SK-N-SH treated with all-trans-retinoic acid at 6 μM for 48 hours (cell line): Measurements from ENCODE around the gene FRMD8.

Source experiments
- ATAC-seq: fragments of 200-7000 bp; cut with Tn5 transposase; 3 replicates; pipeline ENCODE4 v1.9.1; 2020; ENCODE audit warnings: mild to moderate bottlenecking, moderate library complexity
- ARNTL ChIP-seq: fragments of 450-650 bp; formaldehyde crosslinking; IDR thresholded peaks from 2 replicates; pipeline ENCODE4 v1.5.0; 2020; ENCODE audit warnings: low read depth, mild to moderate bottlenecking, moderate library complexity, borderline replicate concordance
- BACH2 ChIP-seq: fragments of 250-450 bp; sonication (Bioruptor Pico); IDR thresholded peaks from 2 replicates; pipeline ENCODE4 v1.9.0; 2021; ENCODE audit warnings: mild to moderate bottlenecking, borderline replicate concordance
- CSDC2 ChIP-seq: fragments of 250-450 bp; sonication (Bioruptor Pico); IDR thresholded peaks from 2 replicates; pipeline ENCODE4 v1.5.0; 2020; ENCODE audit warnings: mild to moderate bottlenecking, moderate library complexity
- GLIS3 ChIP-seq: fragments of 250-450 bp; sonication (Bioruptor Pico); IDR thresholded peaks from 2 replicates; pipeline ENCODE4 v1.5.0; 2020; ENCODE audit warnings: mild to moderate bottlenecking, moderate library complexity
- ISL1 ChIP-seq: fragments of 250-450 bp; sonication (Bioruptor Pico); IDR thresholded peaks from 2 replicates; pipeline ENCODE4 v2.1.2; 2022; ENCODE audit warnings: mild to moderate bottlenecking, moderate library complexity
- OSR1 ChIP-seq: fragments of 250-450 bp; sonication (Bioruptor Pico); IDR thresholded peaks from 2 replicates; pipeline ENCODE4 v1.8.0; 2022; ENCODE audit warnings: moderate library complexity, mild to moderate bottlenecking, inconsistent platforms
- PPARA ChIP-seq: fragments of 250-450 bp; sonication (Bioruptor Pico); IDR thresholded peaks from 2 replicates; pipeline ENCODE4 v1.5.0; 2020; ENCODE audit warnings: mild to moderate bottlenecking, borderline replicate concordance
- RARB ChIP-seq: fragments of 250-450 bp; sonication (Bioruptor Pico); IDR thresholded peaks from 2 replicates; pipeline ENCODE4 v1.8.0; 2021; ENCODE audit warnings: mild to moderate bottlenecking, moderate library complexity
- SNAI2 ChIP-seq: fragments of 250-450 bp; sonication (Bioruptor Pico); IDR thresholded peaks from 2 replicates; pipeline ENCODE4 v1.5.0; 2020; ENCODE audit warnings: mild to moderate bottlenecking, moderate library complexity
- TCF4 ChIP-seq: fragments of 250-450 bp; sonication (Bioruptor Pico); IDR thresholded peaks from 2 replicates; pipeline ENCODE4 v1.8.0; 2021; ENCODE audit warnings: mild to moderate bottlenecking, moderate library complexity, borderline replicate concordance
- TOX ChIP-seq: fragments of 250-450 bp; sonication (Bioruptor Pico); IDR thresholded peaks from 2 replicates; pipeline ENCODE4 v1.8.0; 2021; ENCODE audit warnings: mild to moderate bottlenecking, moderate library complexity, borderline replicate concordance
- ZC3H10 ChIP-seq: fragments of 250-450 bp; sonication (Bioruptor Pico); IDR thresholded peaks from 2 replicates; pipeline ENCODE4 v1.5.1; 2021; ENCODE audit warnings: mild to moderate bottlenecking, moderate library complexity
- ZFP3 ChIP-seq: fragments of 250-450 bp; sonication (Bioruptor Pico); IDR thresholded peaks from 2 replicates; pipeline ENCODE4 v1.5.0; 2020; ENCODE audit warnings: mild to moderate bottlenecking, moderate library complexity
- ZFP30 ChIP-seq: fragments of 450-650 bp; formaldehyde crosslinking; IDR thresholded peaks from 2 replicates; pipeline ENCODE4 v1.5.0; 2022; ENCODE audit warnings: mild to moderate bottlenecking, moderate library complexity
- ZNF565 ChIP-seq: fragments of 450-650 bp; formaldehyde crosslinking; conservative IDR thresholded peaks from 2 replicates; pipeline ENCODE4 v1.5.0; 2020; ENCODE audit warnings: low read depth, mild to moderate bottlenecking, moderate library complexity
- ZNF70 ChIP-seq: fragments of 450-650 bp; formaldehyde crosslinking; IDR thresholded peaks from 2 replicates; pipeline ENCODE4 v1.5.0; 2020; ENCODE audit warnings: mild to moderate bottlenecking, moderate library complexity
- TF ChIP-seq, protein P1 (sequence below): fragments of 250-450 bp; sonication (Bioruptor Pico); IDR thresholded peaks from 2 replicates; pipeline ENCODE4 v1.5.0; 2020; ENCODE audit warnings: mild to moderate bottlenecking, moderate library complexity
- TF ChIP-seq, protein P2 (sequence below): fragments of 250-450 bp; sonication (Bioruptor Pico); IDR thresholded peaks from 2 replicates; pipeline ENCODE4 v1.8.0; 2021; ENCODE audit warnings: low read depth, mild to moderate bottlenecking, moderate library complexity, borderline replicate concordance
- TF ChIP-seq, protein P3 (sequence below): fragments of 250-450 bp; sonication (Bioruptor Pico); IDR thresholded peaks from 2 replicates; pipeline ENCODE4 v1.8.0; 2020; ENCODE audit warnings: mild to moderate bottlenecking, moderate library complexity, borderline replicate concordance
- TF ChIP-seq, protein P4 (sequence below): fragments of 250-450 bp; sonication (Bioruptor Pico); IDR thresholded peaks from 2 replicates; pipeline ENCODE4 v1.5.1; 2020; ENCODE audit warnings: low read depth, mild to moderate bottlenecking, moderate library complexity

FRMD8 gene

DNA sequence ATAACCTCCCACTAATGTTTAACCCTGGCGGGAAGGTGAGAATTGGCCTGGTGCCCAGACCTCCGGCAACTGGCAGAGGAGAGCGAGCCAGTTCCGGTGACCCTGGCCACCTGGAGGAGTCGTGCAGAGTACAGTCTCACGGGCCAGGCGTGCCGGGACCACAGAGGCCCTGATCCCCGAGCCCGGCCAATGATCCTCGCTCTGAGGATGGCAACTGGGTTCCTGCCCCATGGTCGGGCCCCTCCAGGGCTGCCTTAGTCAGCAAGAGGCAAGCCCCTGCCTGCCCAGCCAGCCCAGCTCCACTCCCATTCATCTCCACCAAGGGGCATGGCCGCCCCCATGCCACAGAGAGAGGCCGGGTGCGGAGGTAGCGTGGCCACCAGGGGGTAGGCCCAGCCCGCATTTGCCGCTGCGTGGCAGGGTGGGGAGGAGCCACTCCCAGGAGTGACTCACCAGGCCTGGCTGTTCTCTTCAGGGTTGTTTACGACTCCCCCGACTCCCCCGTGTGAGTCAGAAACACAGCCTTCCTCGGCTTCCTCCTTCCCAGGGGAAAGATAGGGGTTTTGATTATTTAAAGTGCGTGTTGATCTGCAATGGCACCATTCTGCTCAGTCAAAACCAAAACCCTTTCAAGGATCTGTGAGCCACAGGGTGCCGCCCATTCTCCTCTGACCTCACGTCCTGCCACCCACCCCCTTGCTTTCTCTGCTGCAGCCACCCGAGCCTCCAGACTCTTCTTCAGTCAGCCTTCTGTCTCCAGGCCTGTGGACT is 4.2 kb upstream of the FRMD8 start, which contains the start of gene SLC25A45:
TSS of gene SLC25A45 (minus strand) at position 614 of the 771 bp plus-strand sequence. CDS start 695 bp downstream, outside the sequence.
- peak; percentile 90 for ATAC-seq
- TF ChIP-seq, protein P1, sequence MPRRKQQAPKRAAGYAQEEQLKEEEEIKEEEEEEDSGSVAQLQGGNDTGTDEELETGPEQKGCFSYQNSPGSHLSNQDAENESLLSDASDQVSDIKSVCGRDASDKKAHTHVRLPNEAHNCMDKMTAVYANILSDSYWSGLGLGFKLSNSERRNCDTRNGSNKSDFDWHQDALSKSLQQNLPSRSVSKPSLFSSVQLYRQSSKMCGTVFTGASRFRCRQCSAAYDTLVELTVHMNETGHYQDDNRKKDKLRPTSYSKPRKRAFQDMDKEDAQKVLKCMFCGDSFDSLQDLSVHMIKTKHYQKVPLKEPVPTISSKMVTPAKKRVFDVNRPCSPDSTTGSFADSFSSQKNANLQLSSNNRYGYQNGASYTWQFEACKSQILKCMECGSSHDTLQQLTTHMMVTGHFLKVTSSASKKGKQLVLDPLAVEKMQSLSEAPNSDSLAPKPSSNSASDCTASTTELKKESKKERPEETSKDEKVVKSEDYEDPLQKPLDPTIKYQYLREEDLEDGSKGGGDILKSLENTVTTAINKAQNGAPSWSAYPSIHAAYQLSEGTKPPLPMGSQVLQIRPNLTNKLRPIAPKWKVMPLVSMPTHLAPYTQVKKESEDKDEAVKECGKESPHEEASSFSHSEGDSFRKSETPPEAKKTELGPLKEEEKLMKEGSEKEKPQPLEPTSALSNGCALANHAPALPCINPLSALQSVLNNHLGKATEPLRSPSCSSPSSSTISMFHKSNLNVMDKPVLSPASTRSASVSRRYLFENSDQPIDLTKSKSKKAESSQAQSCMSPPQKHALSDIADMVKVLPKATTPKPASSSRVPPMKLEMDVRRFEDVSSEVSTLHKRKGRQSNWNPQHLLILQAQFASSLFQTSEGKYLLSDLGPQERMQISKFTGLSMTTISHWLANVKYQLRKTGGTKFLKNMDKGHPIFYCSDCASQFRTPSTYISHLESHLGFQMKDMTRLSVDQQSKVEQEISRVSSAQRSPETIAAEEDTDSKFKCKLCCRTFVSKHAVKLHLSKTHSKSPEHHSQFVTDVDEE, result peak; percentile 38
- TF ChIP-seq ZC3H10 (CRISPR knock-in tag) (no peak), ZNF565 (CRISPR knock-in tag) (no peak), TOX (CRISPR knock-in tag) (no peak), CSDC2 (peak; percentile 33; the same call in 1 of the 2 replicates), SNAI2 (no peak), ZFP3 (CRISPR knock-in tag) (peak; percentile 59; the same call in 1 of the 2 replicates), BACH2 (CRISPR knock-in tag) (peak; percentile 10; the same call in 1 of the 2 replicates), ZFP30 (no peak), OSR1 (CRISPR knock-in tag) (no peak)
- TF ChIP-seq, protein P2, sequence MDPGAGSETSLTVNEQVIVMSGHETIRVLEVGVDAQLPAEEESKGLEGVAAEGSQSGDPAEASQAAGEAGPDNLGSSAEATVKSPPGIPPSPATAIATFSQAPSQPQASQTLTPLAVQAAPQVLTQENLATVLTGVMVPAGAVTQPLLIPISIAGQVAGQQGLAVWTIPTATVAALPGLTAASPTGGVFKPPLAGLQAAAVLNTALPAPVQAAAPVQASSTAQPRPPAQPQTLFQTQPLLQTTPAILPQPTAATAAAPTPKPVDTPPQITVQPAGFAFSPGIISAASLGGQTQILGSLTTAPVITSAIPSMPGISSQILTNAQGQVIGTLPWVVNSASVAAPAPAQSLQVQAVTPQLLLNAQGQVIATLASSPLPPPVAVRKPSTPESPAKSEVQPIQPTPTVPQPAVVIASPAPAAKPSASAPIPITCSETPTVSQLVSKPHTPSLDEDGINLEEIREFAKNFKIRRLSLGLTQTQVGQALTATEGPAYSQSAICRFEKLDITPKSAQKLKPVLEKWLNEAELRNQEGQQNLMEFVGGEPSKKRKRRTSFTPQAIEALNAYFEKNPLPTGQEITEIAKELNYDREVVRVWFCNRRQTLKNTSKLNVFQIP (CRISPR knock-in tag), result no peak
- TF ChIP-seq, protein P3, sequence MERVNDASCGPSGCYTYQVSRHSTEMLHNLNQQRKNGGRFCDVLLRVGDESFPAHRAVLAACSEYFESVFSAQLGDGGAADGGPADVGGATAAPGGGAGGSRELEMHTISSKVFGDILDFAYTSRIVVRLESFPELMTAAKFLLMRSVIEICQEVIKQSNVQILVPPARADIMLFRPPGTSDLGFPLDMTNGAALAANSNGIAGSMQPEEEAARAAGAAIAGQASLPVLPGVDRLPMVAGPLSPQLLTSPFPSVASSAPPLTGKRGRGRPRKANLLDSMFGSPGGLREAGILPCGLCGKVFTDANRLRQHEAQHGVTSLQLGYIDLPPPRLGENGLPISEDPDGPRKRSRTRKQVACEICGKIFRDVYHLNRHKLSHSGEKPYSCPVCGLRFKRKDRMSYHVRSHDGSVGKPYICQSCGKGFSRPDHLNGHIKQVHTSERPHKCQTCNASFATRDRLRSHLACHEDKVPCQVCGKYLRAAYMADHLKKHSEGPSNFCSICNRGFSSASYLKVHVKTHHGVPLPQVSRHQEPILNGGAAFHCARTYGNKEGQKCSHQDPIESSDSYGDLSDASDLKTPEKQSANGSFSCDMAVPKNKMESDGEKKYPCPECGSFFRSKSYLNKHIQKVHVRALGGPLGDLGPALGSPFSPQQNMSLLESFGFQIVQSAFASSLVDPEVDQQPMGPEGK (CRISPR knock-in tag), result peak; percentile 39; the same call in 1 of the 2 replicates
- TF ChIP-seq, protein P4, sequence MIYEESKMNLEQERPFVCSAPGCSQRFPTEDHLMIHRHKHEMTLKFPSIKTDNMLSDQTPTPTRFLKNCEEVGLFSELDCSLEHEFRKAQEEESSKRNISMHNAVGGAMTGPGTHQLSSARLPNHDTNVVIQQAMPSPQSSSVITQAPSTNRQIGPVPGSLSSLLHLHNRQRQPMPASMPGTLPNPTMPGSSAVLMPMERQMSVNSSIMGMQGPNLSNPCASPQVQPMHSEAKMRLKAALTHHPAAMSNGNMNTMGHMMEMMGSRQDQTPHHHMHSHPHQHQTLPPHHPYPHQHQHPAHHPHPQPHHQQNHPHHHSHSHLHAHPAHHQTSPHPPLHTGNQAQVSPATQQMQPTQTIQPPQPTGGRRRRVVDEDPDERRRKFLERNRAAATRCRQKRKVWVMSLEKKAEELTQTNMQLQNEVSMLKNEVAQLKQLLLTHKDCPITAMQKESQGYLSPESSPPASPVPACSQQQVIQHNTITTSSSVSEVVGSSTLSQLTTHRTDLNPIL (CRISPR knock-in tag), result no peak

DNA sequence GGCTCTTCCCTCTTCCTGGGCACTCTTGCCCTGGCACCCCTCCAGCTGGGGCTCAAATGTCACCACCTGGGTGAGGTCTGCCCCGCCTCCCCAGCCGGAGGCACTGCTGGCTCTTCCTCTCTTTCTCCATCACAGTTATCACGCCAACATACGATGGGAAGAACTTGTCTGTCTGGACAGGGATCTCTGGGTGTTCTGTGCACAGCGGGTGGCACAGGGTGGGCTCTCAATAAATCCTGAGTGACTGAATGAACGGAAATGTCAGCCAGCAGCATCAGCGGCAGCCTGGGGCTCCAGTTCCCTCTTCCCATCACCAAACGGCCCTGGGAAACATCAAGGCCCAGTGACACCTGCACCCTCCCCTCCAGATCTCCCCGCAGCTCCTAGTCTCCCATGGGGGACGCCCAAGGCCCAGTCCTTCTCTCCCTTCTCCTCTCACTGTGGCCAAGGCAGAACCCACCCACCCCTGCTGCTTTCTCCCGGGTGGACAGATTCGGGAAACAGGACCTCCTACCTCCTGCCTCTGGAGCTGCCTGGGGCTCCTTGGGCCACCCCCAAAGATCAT is 3.6 kb upstream of the FRMD8 start:
- peak; percentile 1; the same call in 2 of the 3 replicates for ATAC-seq
- TF ChIP-seq ZNF565 (CRISPR knock-in tag) (no peak), SNAI2 (no peak), ARNTL (CRISPR knock-in tag) (no peak), CSDC2 (no peak), PPARA (no peak), GLIS3 (CRISPR knock-in tag) (no peak), RARB (CRISPR knock-in tag) (no peak), ZC3H10 (CRISPR knock-in tag) (no peak), ZFP30 (no peak), TCF4 (CRISPR knock-in tag) (no peak), ZFP3 (CRISPR knock-in tag) (no peak), ZNF70 (no peak), ISL1 (CRISPR knock-in tag) (no peak)
- TF ChIP-seq, protein P1, result no peak
- TF ChIP-seq, protein P4 (CRISPR knock-in tag), result no peak
- TF ChIP-seq, protein P2 (CRISPR knock-in tag), result no peak
- TF ChIP-seq, protein P3 (CRISPR knock-in tag), result no peak
